HG03135 (cell line): ENCODE results near the gene CACFD1.

Experiments
- ATAC-seq: cut with Tn5 transposase; IDR thresholded peaks from one replicate; pipeline ENCODE4 v1.9.1; 2021; ENCODE audit warnings: mild to moderate bottlenecking, moderate library complexity; ENCODE audit not compliant: unreplicated experiment

CACFD1 gene

GRCh38 chr9:133463864-133464615 lies 4.3 kb downstream of the CACFD1 start:
- no peak for ATAC-seq

DNA sequence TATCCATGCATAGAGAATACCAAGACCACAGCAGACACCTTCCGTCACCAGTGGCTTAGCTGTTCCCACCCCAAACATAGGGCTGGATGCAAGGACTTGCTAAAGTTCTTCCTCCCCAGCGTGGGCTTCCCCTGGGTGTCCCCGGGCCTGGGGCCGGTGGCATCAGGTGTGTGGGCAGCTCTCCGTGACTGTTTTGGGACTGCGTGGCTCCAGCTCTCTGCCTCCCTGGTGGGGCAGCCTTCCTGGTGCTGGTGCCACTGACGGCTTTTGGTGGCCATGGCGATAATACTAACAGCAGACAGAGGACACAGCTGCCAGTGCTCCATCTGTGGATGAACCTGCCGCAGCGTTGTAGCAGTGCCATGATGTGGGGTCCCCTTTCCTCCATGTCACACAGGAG lies 4.9 kb downstream of the CACFD1 start:
- no peak for ATAC-seq

DNA sequence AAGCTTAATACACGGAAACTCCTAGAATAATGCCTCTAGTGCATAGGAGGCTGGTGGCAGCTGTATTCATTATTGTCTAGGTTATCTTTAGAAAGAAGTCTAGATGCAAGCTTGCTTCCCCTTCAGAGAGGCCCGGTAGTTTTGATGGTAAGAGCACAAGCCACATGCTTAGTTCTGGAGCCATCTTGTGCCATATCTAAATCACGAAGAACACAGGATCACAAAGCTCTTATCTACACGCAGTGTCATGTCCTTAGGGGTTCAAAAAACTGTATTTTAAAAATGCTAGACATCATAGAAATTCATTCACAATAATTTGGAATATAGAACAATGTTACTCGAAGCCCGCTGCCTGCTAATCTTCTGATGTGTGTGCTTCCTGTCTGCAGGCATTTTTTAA lies 6.2 kb downstream of the CACFD1 start:
- no peak for ATAC-seq

GRCh38 chr9:133467101-133467500 lies 7.3 kb downstream of the CACFD1 start:
- ATAC-seq: no peak

- no peak for ATAC-seq
These were observed 8.6 kb downstream of the CACFD1 start for GRCh38 chr9:133468374-133468773.

DNA sequence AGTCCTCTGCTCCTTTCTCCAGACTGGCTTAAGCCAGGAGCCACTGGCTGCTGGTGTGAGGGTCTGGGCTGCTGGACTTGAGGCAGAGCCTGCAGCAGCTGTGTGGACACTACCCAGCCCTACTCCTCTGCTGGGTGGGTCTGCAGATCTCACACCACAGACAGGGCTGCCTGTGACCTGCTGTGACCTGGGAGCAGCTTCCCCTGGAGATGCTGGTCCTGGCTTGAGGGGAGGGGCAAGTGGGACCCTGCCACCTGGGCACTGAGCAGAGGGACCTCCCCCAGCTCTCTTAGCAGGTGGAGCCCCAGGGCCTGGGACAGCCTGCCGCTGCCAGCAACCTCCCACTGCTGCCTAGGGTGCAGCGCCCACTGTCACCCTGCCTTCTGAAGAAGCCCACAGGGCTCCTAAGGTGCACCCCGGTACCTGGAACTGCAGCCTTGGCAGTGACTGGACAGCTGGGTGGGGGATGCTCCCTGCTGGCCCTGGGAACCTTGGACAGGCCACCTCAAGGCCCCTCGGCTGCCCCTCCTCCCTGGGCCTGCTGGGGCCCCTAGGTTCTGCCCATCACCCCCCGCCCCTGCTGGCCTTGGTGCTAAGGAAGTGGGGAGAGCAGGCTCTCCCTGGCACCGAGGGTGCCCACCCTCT lies 9.1 kb downstream of the CACFD1 start:
- ATAC-seq: no peak

DNA sequence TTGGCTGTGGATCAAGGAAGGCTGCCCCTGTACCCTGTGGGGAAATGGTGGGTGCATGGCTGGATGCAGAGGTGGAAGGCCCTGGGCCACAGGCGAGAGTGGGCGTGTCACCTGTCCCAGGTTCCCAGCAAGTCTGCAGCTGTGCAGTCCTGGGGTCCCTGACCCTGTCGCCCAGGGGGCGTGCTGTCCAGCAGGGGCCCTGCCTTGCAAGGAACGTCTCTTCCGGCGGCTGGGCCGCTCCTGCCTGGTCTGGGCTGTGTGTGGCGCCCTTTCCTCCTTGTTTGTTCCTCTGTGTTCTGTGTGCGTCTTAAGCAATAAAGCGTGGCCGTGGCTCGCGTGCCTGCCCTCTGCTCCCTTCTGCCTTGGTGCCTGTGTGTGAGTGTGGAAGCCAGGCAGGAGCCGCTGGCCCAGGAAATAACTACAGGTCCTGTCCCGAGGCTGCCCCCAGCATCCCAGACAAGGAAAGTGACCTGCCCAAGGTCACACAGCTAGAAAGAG lies 10.7 kb downstream of the CACFD1 start:
- ATAC-seq: no peak

DNA sequence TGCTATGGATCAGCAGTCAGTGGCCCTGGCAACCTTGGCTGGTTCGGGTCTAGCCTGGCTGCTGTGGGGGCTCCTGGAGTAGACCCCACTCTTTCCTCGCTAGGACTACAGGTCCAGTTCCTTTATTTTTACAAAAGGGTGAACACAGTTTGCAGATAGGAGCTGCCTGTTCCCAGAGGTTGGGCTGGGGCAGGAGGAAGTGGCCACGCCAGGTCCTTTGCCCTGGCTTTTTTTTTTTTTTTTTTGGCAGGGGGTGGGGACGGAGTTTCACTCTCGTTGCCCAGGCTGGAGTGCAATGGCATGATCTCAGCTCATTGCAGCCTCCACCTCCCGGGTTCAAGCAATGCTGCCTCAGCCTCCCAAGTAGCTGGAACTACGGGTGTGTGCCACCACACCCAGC lies 11.2 kb downstream of the CACFD1 start:
- ATAC-seq: no peak

GRCh38 chr9:133471551-133472276 lies 11.9 kb downstream of the CACFD1 start:
- no peak for ATAC-seq

- no peak for ATAC-seq
These were observed 12.5 kb downstream of the CACFD1 start for GRCh38 chr9:133472277-133472645.

DNA sequence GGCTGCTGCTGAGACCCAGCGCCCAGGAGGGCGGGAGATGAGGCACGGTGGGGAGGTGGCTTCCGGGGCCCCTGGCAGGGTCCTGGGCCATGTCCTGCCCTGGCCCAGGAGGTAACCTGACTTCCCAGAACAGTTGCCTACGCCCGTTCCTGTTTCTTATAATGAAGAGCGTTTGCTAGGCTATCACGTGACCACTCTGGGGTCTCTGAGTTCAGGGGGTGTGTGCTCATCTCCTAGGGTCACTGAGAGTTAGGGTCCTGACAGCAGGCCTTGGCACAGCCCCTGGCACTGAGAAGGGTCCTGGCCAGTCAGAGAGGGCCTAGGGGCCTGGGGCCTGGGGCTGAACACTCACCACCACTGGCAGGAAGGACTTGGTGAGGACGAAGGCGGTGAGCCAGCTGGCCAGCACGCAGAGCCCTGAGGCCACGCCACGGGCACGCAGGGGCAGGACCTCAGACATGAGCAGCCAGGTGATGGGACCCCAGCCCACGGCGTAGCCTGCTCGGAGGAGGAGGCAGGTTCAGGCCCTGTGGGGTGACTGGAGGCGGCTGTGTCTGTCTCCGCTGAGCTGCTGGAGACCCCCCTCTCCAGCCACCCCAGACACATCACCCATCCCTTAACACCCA lies 13.1 kb downstream of the CACFD1 start:
- no peak for ATAC-seq

GRCh38 chr9:133473743-133474142 lies 14.0 kb downstream of the CACFD1 start:
- no peak for ATAC-seq

- no peak for ATAC-seq
These were observed 14.4 kb downstream of the CACFD1 start for GRCh38 chr9:133474215-133474614.

- no peak for ATAC-seq
These were observed 15.1 kb downstream of the CACFD1 start for GRCh38 chr9:133474853-133475252.

GRCh38 chr9:133475292-133476012 lies 15.7 kb downstream of the CACFD1 start:
- ATAC-seq: no peak

DNA sequence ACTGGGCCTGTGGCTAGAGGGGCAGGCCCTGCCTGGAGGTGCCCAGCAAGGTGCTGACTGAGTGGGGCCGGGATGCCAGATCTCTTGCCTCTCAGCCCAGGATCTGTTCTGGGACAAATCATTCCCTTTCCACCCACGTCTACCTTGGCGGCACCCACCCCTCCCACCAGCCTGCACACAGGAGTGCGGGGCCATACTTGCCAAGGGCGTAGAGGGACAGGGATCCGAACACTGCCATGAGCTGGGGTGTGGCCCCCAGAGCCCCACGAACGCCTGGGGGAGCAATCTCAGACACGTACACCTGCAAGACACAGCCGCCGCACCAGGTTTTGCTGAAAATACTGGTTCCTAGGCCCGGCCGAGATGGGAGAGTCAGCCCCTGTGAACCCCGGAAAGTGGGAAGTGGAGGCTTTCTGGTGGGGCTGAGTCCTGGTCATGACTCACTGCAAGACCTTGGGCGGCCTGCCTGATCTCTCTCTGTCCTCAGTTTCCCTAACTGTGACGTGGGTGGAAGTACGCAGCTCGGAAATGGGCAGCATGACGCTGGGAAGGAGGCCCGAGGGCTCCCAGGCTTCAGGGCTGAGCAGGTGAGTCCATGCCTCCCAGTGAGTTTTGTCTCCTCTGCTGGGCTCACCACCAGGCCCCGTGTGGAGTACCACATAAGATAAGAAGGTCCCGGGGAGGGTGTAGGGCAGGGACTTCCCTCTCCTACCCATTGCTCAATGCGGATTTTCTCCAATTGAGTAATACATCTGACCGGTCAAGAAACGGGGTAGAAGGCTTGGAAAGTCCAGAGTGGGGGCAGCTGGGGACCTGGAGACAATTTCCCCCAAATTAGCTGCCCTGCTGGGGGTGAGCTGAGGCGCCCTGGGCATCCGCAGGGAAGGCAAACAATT lies 16.5 kb downstream of the CACFD1 start:
- ATAC-seq: no peak

DNA sequence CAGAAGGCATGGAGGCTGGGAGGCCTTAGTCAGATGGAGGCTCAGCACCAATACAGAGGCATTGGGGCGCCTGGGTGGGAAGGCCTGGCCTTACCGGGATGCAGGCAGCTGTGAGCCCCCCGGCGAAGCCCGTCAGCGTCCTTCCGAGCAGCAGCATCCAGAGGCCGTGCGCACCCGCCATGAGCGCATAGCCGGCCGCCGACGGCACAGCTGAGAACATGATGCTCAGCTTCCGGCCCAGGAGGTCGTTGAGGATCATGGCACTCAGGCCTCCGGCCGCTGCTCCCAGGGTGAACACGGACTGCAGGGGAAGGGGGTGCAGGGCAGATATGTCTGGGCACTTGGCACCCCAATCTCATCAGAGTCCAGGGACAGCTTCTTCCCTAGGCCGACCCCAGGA lies 17.2 kb downstream of the CACFD1 start:
- ATAC-seq: no peak

GRCh38 chr9:133477461-133477860 lies 17.7 kb downstream of the CACFD1 start:
- no peak for ATAC-seq

DNA sequence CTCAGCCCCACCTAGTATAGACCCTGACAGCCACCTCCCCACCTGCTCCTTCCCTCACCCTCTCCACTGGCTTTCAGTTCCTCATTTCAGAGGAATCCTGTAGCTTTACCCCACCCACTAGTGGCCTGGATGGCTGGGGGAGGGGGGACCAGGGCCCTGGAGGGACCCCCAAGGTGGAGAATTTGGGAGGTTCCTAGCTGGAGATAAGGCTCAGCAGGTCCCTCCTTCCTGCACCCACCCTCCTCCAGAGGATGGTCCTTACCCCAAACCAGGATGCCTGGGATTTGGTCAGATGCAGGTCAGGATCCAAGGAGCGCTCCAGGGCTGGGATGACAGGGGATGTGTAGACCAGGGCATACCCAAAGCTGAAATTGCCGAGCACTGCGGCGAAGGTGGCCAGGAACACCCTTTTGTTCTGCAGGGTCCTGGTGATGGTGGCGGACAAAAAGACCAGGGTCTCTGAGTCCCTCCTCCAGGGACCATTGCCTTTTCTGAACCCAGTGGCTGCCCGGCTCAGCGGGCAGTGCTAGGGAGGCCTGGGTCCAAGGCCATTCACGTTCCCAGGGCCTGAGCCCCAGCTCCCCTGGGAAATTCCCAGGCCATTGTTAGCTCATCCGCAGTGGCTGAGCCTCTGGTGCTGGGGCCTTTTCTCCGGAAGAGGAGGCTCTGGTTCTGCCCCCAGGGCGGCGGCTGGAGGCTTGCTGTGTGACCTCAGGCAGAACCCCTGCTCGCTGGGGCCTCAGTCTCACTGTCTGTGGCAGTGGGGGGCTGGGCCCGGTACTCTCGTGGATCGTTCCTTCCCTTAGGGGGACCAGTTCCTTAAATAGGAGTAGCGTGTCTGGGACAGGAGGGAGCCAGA lies 18.4 kb downstream of the CACFD1 start:
- peak; percentile 46 for ATAC-seq
